ENCODE data around the gene NDUFA12.

DNA sequence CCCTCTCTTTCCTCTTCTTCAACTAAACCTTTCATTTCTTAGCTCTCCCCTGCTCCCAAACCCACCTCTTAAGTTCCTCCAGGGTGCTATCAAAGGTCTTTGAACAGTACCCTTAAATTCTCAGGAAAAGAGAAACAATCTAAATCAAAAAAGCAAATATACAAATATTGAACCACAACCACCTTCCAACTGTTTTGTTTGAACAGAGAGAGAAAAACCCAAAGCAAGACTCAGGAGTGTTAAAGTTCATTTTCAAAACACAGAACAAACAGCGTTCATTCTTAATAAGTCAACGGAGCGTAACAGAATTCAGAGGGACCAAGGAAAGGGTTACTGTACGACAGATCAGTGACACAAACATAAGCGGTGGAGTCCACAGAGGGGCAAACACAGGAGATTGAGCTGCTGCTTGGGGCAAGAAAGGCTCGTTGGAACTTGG is 73.3 kb downstream of the NDUFA12 start:
- TF ChIP-seq, protein P1, sequence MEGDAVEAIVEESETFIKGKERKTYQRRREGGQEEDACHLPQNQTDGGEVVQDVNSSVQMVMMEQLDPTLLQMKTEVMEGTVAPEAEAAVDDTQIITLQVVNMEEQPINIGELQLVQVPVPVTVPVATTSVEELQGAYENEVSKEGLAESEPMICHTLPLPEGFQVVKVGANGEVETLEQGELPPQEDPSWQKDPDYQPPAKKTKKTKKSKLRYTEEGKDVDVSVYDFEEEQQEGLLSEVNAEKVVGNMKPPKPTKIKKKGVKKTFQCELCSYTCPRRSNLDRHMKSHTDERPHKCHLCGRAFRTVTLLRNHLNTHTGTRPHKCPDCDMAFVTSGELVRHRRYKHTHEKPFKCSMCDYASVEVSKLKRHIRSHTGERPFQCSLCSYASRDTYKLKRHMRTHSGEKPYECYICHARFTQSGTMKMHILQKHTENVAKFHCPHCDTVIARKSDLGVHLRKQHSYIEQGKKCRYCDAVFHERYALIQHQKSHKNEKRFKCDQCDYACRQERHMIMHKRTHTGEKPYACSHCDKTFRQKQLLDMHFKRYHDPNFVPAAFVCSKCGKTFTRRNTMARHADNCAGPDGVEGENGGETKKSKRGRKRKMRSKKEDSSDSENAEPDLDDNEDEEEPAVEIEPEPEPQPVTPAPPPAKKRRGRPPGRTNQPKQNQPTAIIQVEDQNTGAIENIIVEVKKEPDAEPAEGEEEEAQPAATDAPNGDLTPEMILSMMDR (IDR thresholded peaks at IDR 0.05; ENCODE audit: low read depth, low read length): no peak
- TF ChIP-seq POLR2A (IDR thresholded peaks at IDR 0.05; ENCODE audit: extremely low read depth, insufficient read length): no peak
- no peak for TF ChIP-seq MYC (IDR thresholded peaks at IDR 0.05; ENCODE audit: low read depth, low read length)
- TF ChIP-seq, protein P2, sequence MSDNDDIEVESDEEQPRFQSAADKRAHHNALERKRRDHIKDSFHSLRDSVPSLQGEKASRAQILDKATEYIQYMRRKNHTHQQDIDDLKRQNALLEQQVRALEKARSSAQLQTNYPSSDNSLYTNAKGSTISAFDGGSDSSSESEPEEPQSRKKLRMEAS (IDR thresholded peaks at IDR 0.05; ENCODE audit: low read depth, low read length): no peak
